Cardiac muscle cell (in vitro differentiated cells and primary cell): ENCODE results near the gene FKBP5. TPM values are rescaled to one million over a fixed set of nuclear protein-coding genes. Genes with fewer than 3 reads are reported as not detected.

ENCODE experiments used
- DNase-seq, 2 donors: peaks; one replicate each; pipeline versions ENCODE4 v3.0.0 to v3.0.0-alpha.2; 2010 to 2017; ENCODE audit warnings: low read depth in 1 of 2, low spot score in 1 of 2
- H3K27ac ChIP-seq: fragments of 200-600 bp; sonication (generic); 2 replicates; pipeline ENCODE4 v1.5.1; 2016
- H3K27me3 ChIP-seq: fragments of 200-600 bp; sonication (generic); 2 replicates; pipeline ENCODE4 v1.6.0; 2016; ENCODE audit warnings: control low read depth
- H3K36me3 ChIP-seq: fragments of 200-600 bp; sonication (generic); 2 replicates; pipeline ENCODE4 v1.5.1; 2016; ENCODE audit warnings: control low read depth
- H3K4me1 ChIP-seq: fragments of 200-600 bp; sonication (generic); 2 replicates; pipeline ENCODE4 v1.8.1; 2017; ENCODE audit warnings: low read depth, mild to moderate bottlenecking, mixed run types
- H3K4me3 ChIP-seq: fragments of 200-600 bp; sonication (generic); 2 replicates; pipeline ENCODE4 v1.5.1; 2016; ENCODE audit warnings: mild to moderate bottlenecking
- H3K9me3 ChIP-seq: fragments of 200-600 bp; sonication (generic); 2 replicates; pipeline ENCODE4 v1.5.1; 2017; ENCODE audit warnings: low read depth, mild to moderate bottlenecking, control low read depth
- polyA plus RNA-seq: library from polyadenylated mRNA; unstranded; fragments of >200 nt; fragmentation: Nextera tagmentation; extraction: Ambion mirVana; gene quantifications from 2 replicates; pipeline ENCODE4 v1.2.1, GENCODE V29; 2016
- total RNA-seq: library from RNA; depleted of rRNA; stranded (reverse); fragments of >200 nt; gene quantifications from 2 replicates; pipeline ENCODE4 v1.2.3, GENCODE V29; 2016
- TF ChIP-seq, protein P1 (sequence below): IDR thresholded peaks from 2 replicates; pipeline ENCODE4 v1.5.1; 2012; ENCODE audit warnings: low read depth, mild to moderate bottlenecking, low read length

Gene FKBP5
- total and polyA plus RNA-seq, 2 experiments from 2014 or later: 32.4 to 53.0 TPM

DNA sequence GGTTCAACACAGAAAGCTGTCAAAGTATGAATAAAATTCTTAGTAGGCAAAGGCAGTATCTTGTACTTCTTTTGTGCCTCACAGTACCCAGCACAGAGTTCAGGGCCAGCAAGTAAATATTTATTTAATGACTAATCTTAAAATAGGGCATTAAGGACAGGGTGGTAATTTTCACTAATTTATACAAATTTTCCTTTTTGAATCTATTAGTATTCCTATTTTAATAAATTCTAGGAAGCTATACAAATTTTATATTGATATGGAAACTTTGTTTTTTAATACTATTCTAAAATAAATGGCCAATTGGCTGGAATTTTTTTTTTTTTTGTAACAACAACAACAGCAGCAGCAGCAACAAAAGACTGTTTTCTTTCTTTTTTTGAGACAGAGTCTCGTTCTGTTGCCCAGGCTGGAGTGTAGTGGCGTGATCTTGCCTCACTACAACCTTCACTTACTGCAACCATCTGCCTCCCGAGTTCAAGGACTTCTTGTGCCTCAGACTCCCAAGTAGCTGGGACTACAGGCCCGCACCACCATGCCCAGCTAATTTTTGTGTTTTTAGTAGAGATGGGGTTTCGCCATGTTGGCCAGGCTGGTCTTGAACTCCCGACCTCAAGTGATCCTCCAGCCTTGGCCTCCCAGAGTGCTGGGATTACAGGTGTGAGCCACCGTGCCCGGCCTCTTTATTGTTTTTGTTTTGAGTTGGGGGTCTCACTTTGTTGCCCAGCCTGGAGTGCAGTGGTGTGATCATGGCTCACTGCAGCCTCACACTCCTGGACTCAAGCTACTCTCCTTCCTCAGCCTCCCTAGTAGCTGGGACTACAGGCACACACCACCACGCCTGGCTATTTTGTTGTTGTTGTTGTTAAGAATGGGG is 85.2 kb downstream of the FKBP5 start:
- DNase-seq: peak in 1 of 2 donors; percentile 47
- H3K9me3 ChIP-seq: no peaks in the 10 kb centered on the region
- peaks cover 43% of the 10 kb centered on the region for H3K4me1 ChIP-seq
- TF ChIP-seq, protein P1, sequence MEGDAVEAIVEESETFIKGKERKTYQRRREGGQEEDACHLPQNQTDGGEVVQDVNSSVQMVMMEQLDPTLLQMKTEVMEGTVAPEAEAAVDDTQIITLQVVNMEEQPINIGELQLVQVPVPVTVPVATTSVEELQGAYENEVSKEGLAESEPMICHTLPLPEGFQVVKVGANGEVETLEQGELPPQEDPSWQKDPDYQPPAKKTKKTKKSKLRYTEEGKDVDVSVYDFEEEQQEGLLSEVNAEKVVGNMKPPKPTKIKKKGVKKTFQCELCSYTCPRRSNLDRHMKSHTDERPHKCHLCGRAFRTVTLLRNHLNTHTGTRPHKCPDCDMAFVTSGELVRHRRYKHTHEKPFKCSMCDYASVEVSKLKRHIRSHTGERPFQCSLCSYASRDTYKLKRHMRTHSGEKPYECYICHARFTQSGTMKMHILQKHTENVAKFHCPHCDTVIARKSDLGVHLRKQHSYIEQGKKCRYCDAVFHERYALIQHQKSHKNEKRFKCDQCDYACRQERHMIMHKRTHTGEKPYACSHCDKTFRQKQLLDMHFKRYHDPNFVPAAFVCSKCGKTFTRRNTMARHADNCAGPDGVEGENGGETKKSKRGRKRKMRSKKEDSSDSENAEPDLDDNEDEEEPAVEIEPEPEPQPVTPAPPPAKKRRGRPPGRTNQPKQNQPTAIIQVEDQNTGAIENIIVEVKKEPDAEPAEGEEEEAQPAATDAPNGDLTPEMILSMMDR: no peak
- H3K27me3 ChIP-seq: no peaks in the 10 kb centered on the region
- no peaks in the 10 kb centered on the region for H3K36me3 ChIP-seq
- no peak overlapping the region for H3K4me3 ChIP-seq
- H3K27ac ChIP-seq: peak overlapping the region; percentile 95

DNA sequence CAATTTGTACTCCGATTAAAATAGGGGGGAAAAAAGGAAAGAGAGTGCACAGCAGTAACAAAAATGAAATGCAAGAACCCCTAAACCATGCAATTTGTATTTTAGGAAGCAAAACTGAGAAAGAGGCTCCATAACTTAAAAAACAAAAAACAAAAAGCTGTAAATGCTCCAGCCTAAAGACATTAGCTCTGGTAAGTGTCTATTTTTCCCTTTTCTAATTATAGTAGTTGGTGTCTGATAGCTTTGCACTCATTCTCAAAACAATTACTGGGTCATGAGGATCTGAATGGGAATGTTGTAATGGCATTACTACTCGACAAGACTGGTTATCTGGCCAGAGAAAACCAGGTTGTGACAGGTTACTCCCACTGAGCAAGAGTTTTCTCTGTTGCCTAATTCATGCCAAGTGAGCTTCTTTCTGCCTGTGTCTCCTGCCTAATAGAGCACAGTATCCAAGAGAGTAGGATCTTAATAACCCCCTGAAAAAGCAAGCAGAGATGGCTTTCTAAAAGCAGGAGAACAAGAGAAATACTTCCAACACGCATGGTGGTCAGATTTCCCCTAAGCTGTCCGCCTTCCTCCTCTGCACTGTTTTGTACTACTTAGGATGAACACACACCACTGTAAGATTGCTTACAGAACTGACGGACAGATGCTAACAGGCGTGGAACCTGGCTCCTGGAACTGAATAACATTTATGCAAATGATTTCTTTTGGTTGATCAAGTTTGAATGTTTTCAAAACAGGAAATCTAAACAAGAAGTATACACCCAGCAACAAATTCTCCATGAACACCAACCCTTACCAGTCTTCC is 86.4 kb downstream of the FKBP5 start:
- TF ChIP-seq, protein P1: no peak

DNA sequence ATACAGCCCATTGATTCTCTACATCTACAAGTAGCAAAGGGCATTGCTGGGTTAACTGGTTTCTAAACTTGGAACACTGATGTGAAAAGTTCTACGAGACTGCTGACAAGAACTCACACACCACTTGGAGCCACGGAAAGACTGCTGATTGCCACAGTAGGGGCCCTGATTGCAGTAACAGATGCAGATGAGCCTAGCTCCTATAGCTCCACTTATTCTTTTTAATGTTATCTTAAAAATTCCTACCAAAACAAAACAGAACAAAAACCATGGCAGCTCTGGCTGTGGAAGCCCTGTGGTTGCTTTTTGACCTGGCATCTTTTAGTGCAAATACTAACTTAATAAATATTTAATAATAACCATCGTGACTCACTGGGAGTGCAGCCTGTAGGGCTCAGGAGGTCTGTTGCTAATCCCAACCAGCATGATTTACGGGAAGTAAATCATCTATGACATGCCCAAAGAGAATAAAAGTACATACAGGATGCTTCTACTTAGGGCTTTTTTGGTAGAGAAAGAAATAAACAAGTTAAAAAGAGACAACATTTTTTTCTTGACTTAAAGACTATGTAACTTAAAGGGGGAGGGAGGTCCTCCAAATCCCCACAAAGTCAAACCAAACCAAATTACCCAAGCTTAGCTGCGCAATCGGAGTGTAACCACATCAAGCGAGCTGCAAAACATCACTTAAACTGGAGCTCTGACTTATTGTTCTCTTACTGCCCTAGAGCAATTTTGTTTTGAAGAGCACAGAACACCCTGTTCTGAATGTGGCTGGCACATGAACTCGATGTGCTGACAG is 87.2 kb downstream of the FKBP5 start:
- peak overlapping the region; percentile 95 for H3K27ac ChIP-seq
- H3K36me3 ChIP-seq: no peaks in the 10 kb centered on the region
- no peaks in the 10 kb centered on the region for H3K9me3 ChIP-seq
- TF ChIP-seq, protein P1: no peak
- peaks cover 49% of the 10 kb centered on the region for H3K4me1 ChIP-seq
- DNase-seq: peak; percentile 87 to 94
- H3K4me3 ChIP-seq: peak overlapping the region; percentile 5
- H3K27me3 ChIP-seq: no peaks in the 10 kb centered on the region

More for the DNA sequence above, 86.4 kb downstream of the FKBP5 start:
- H3K27me3 ChIP-seq: no peaks in the 10 kb centered on the region
- no peaks in the 10 kb centered on the region for H3K36me3 ChIP-seq
- peak overlapping the region; percentile 95 for H3K27ac ChIP-seq
- DNase-seq: peak; percentile 64 to 86
- H3K4me1 ChIP-seq: peaks cover 43% of the 10 kb centered on the region
- peak overlapping the region; percentile 5 for H3K4me3 ChIP-seq
- H3K9me3 ChIP-seq: no peaks in the 10 kb centered on the region

DNA sequence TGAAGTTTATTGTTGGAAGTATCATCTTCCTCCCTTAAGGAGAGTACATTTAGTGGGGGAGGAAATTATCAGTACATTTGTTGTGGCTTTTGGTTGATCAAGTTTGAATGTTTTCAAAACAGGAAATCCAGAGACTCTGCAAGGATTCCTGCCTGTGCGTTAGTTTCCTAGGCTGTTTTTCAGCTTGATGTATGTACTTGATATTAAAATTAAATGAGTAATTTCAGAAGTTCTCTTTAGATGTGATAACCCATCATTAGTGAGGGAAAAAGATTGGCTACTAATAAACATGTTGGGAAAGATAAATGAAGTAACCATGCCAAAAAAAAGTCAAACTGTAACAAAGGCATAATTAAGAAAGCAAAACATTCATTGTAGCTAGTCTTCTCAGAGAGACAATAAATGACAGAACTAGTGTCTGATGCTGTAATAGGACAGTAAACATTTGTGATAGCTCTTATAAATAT is 88.0 kb downstream of the FKBP5 start:
- peak in 1 of 2 donors; percentile 64 for DNase-seq
- Histone ChIP-seq H3K4me3 (no peak overlapping the region), H3K4me1 (peaks cover 52% of the 10 kb centered on the region), H3K27me3 (no peaks in the 10 kb centered on the region), H3K9me3 (no peaks in the 10 kb centered on the region), H3K36me3 (no peaks in the 10 kb centered on the region), H3K27ac (peak overlapping the region; percentile 95)
- TF ChIP-seq, protein P1: no peak
